HG03442 (cell line): ENCODE data around the gene TCEANC2.

Experiments
- ATAC-seq: cut with Tn5 transposase; IDR thresholded peaks from one replicate; pipeline ENCODE4 v1.9.1; 2021; ENCODE audit warnings: mild to moderate bottlenecking, moderate library complexity; ENCODE audit not compliant: unreplicated experiment

Gene TCEANC2

GRCh38 chr1:54132495-54132894 is 79.1 kb downstream of the TCEANC2 start:
- ATAC-seq = no peak

- ATAC-seq = no peak
Observed at GRCh38 chr1:54134295-54134694, 80.9 kb downstream of the TCEANC2 start.

GRCh38 chr1:54135436-54136120 is 82.2 kb downstream of the TCEANC2 start:
- no peak for ATAC-seq

GRCh38 chr1:54136269-54136896 is 83.0 kb downstream of the TCEANC2 start:
- ATAC-seq = no peak

- ATAC-seq = no peak
Observed at GRCh38 chr1:54136963-54137533, 83.6 kb downstream of the TCEANC2 start.

- no peak for ATAC-seq
Observed at GRCh38 chr1:54137534-54138061, 84.2 kb downstream of the TCEANC2 start.

- no peak for ATAC-seq
Observed at GRCh38 chr1:54138994-54139393, 85.6 kb downstream of the TCEANC2 start.

GRCh38 chr1:54139711-54140110 is 86.3 kb downstream of the TCEANC2 start:
- no peak for ATAC-seq

GRCh38 chr1:54142146-54142900 is 88.9 kb downstream of the TCEANC2 start:
- ATAC-seq = no peak

- ATAC-seq = no peak
Observed at GRCh38 chr1:54144366-54144765, 91.0 kb downstream of the TCEANC2 start.

- no peak for ATAC-seq
Observed at GRCh38 chr1:54149734-54150133, 96.3 kb downstream of the TCEANC2 start.

- ATAC-seq = no peak
Observed at GRCh38 chr1:54151013-54151412, 97.6 kb downstream of the TCEANC2 start.

- ATAC-seq = no peak
Observed at GRCh38 chr1:54152696-54153095, 99.3 kb downstream of the TCEANC2 start, which contains the start of gene CDCP2. TSS of gene CDCP2 (minus strand) at chr1:54153000. CDS start at chr1:54152922, 78 bp downstream.

- ATAC-seq = no peak
Observed at GRCh38 chr1:54153535-54154439, 100.4 kb downstream of the TCEANC2 start.
